Ovary (tissue), 9 donors: Measurements from ENCODE around the gene ROBO1. TPM values are rescaled to one million over a fixed set of nuclear protein-coding genes. Genes with fewer than 3 reads are reported as not detected.

Experiments
- DNase-seq, 5 donors: peaks; one replicate each; pipeline ENCODE4 v3.0.0-alpha.2; 2019 to 2020
- H3K27ac ChIP-seq, 2 donors: fragments of 200-600 bp; one replicate each; pipeline versions ENCODE4 v1.5.1 to v1.8.0; 2019 to 2022
- H3K27me3 ChIP-seq: fragments of 200-600 bp; one replicate; pipeline ENCODE4 v1.8.0; 2022
- H3K36me3 ChIP-seq: fragments of 200-600 bp; sonication (generic); one replicate; pipeline ENCODE4 v1.5.1; 2019
- H3K4me1 ChIP-seq: one replicate; pipeline ENCODE4 v1.8.1; 2013; ENCODE audit warnings: mild to moderate bottlenecking, moderate library complexity; ENCODE audit not compliant: insufficient read depth
- H3K4me3 ChIP-seq: fragments of 200-600 bp; sonication (generic); one replicate; pipeline ENCODE4 v1.5.1; 2017
- H3K9me3 ChIP-seq, 2 donors: fragments of 200-600 bp in 1 of 2; sonication (generic) in 1 of 2; one replicate each; pipeline versions ENCODE4 v1.5.1 to v1.8.1; 2013 to 2019; ENCODE audit warnings: mild to moderate bottlenecking in 1 of 2, moderate library complexity in 1 of 2
- EP300 ChIP-seq: sonication (generic); formaldehyde crosslinking; IDR thresholded peaks from one replicate; pipeline ENCODE4 v1.6.1; 2017; ENCODE audit warnings: antibody characterized with exemption
- POLR2A ChIP-seq: fragments of 450-650 bp; IDR thresholded peaks from one replicate; pipeline ENCODE4 v1.6.1; 2017; ENCODE audit warnings: antibody characterized with exemption, mild to moderate bottlenecking, moderate library complexity
- WGBS, 3 donors: extraction: QIAGEN DNeasy Blood & Tissue Kit in 1 of 3; methylation state at CpG; one replicate each; pipeline versions ENCODE4 v1.1.5 to v1.1.7; 2013 to 2017; 5-methylcytosine and 5-hydroxymethylcytosine counted together
- intact Hi-C, 4 donors: fragments of 100-400 bp; cut with DNase I; formaldehyde crosslinking; loops; one replicate each; pipeline versions ENCODE4 v1.11.0 to v1.15.1; 2022 to 2023
- polyA plus RNA-seq, 2 donors: library from polyadenylated mRNA; stranded (reverse); fragments of 200-250 nt in 1 of 2; fragments of 350-450 nt in 1 of 2; fragmentation: Illumina TruSeq in 1 of 2; extraction: RNeasy Lipid Tissue Mini Kit (QIAGEN cat#74804) in 1 of 2; gene quantifications; one replicate each; pipeline ENCODE4 v1.2.3, GENCODE V29; 2013 to 2014
- total RNA-seq, 7 donors: library from RNA; depleted of rRNA in 2 of 7; stranded (reverse); fragments of >200 nt in 2 of 7; fragmentation: NEBNext Ultra II Directional in 3 of 7; extraction: Animal tissue kit (Norgen Biotek cat#: 25700) in 3 of 7; gene quantifications; one replicate each; pipeline versions ENCODE4 v1.1.0 to v1.2.4, GENCODE V29; 2016 to 2023
- TF ChIP-seq, protein P1 (sequence below), 3 donors: fragments of 450-650 bp in 2 of 3; fragments of 200-600 bp in 1 of 3; IDR thresholded peaks; one replicate each; pipeline versions ENCODE4 v1.5.1 to v1.8.0; 2016 to 2022; ENCODE audit warnings: antibody characterized with exemption in 3 of 3, mild to moderate bottlenecking in 1 of 3
- donor health status: DM: no; HTN: no; CAD: no; lungs with moderate emphysema.
- donor health status: DM: no; HTN: no; CAD: no.
- donor health status: Bipolar disorder and iron deficiency.
- donor health status: DM: yes; HTN: yes; CAD: no.
- donor health status: DM: no; HTN: no; CAD: no.
- donor health status: DM: yes; HTN: yes; CAD: no.

Gene ROBO1
- total and polyA plus RNA-seq, 9 donors, result 17.2 to 49.5 (median 29.0) TPM

DNA sequence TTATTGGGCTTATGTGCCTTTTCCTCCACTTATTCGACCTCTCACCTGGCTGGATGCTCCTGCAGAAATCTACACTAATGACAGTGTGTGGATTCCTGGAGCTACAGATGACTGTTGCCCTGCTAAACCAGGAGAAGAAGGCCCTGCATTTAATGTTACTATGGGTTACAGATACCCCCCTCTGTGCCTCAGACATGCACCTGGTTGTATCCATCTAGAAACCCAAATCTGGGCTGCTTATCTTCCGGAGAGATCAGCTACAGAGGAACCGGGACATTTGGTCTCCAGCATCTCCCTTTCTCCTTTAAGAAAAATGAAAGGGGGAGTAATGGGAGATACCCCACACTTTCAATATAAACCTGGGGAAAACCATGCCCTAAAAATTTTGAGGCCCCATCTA is 710.0 kb downstream of the ROBO1 start:
- Histone ChIP-seq H3K36me3 (no peaks in the 10 kb centered on the region), H3K9me3 (no peaks in the 10 kb centered on the region), H3K4me1 (no peaks in the 10 kb centered on the region), H3K4me3 (no peak overlapping the region), H3K27me3 (no peaks in the 10 kb centered on the region), H3K27ac (no peak overlapping the region)
- TF ChIP-seq EP300, result no peak
- TF ChIP-seq, protein P1, sequence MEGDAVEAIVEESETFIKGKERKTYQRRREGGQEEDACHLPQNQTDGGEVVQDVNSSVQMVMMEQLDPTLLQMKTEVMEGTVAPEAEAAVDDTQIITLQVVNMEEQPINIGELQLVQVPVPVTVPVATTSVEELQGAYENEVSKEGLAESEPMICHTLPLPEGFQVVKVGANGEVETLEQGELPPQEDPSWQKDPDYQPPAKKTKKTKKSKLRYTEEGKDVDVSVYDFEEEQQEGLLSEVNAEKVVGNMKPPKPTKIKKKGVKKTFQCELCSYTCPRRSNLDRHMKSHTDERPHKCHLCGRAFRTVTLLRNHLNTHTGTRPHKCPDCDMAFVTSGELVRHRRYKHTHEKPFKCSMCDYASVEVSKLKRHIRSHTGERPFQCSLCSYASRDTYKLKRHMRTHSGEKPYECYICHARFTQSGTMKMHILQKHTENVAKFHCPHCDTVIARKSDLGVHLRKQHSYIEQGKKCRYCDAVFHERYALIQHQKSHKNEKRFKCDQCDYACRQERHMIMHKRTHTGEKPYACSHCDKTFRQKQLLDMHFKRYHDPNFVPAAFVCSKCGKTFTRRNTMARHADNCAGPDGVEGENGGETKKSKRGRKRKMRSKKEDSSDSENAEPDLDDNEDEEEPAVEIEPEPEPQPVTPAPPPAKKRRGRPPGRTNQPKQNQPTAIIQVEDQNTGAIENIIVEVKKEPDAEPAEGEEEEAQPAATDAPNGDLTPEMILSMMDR (IDR thresholded peaks at IDR 0.05), result no peak
- TF ChIP-seq POLR2A, result no peak
- intact Hi-C loops, result no loop called here
- WGBS, 3 donors, result 83 to 89% (median 87%) methylated on average over 3 of the region's 3 CpGs
- no peak for DNase-seq

GRCh38 chr3:79056498-79056897 is 711.3 kb downstream of the ROBO1 start:
- DNase-seq, result no peak
- Histone ChIP-seq H3K4me3 (no peak overlapping the region), H3K9me3 (no peaks in the 10 kb centered on the region), H3K27me3 (no peaks in the 10 kb centered on the region), H3K36me3 (no peaks in the 10 kb centered on the region), H3K4me1 (no peaks in the 10 kb centered on the region), H3K27ac (no peak overlapping the region)
- intact Hi-C loops, result no loop called here
- WGBS, 3 donors, result 87 to 92% (median 91%) methylated on average over 7 of the region's 7 CpGs
- no peak for TF ChIP-seq POLR2A
- TF ChIP-seq, protein P1 (IDR thresholded peaks at IDR 0.05), result no peak
- no peak for TF ChIP-seq EP300

DNA sequence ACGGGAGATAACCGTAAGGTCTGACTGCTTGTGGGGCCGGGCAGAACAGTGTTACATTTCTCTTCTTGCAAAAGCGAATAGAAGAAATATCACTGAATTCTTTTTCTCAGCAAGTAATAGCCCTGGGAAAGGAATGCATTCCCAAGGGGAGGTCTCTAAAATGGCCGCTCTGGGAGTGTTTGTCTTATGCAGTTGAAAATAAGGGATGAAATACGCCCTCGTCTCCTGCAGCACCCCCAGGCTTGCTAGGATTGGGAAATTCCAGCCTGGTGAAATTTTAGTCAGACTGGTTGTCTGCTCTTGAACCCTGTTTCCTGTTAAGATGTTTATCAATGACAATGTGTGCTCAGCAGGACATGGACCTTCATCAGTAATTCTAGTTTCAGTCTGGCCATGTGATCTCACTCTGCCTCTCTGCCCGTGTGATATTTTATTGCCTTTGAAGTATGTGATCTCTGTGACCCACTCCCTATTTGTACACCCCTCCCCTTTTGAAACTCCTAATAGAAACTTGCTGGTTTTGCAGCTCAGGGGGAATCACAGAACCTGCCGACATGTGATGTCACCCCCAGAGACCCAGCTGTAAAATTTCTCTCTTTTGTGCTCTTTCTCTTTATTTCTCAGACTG is 715.6 kb downstream of the ROBO1 start:
- no peak for DNase-seq
- H3K4me1 ChIP-seq, result no peaks in the 10 kb centered on the region
- 89 to 92% (median 90%) methylated on average over 9 of the region's 9 CpGs for WGBS, 3 donors
- intact Hi-C loops, result no loop called here
- no peak overlapping the region for H3K27ac ChIP-seq
- TF ChIP-seq POLR2A (no peak), EP300 (no peak)
- TF ChIP-seq, protein P1 (IDR thresholded peaks at IDR 0.05), result no peak
- no peaks in the 10 kb centered on the region for H3K27me3 ChIP-seq
- no peaks in the 10 kb centered on the region for H3K9me3 ChIP-seq
- no peak overlapping the region for H3K4me3 ChIP-seq
- no peaks in the 10 kb centered on the region for H3K36me3 ChIP-seq

DNA sequence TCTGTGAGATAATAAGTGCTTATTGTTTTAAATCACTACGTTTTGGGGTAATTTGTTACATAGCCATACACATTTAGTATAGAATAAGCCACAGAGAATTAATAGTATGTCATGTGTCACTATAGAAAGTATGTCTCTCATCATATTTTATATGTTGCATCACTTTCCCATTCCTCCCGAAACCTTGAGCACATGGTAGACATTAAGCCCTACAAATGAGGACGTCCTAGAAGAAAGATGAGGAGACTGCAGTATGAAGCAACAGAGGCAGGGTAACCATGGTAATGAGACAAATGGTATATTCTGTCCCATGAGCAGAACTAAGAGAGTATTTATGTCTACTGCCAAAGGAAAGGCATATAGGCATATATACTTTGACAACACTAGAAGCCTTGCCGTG is 720.2 kb downstream of the ROBO1 start:
- no peak overlapping the region for H3K27ac ChIP-seq
- H3K36me3 ChIP-seq, result no peaks in the 10 kb centered on the region
- H3K4me1 ChIP-seq, result no peaks in the 10 kb centered on the region
- TF ChIP-seq EP300 (no peak), POLR2A (no peak)
- TF ChIP-seq, protein P1 (IDR thresholded peaks at IDR 0.05), result no peak
- 88 to 92% (median 92%) methylated on average over 4 of the region's 4 CpGs for WGBS, 3 donors
- no peaks in the 10 kb centered on the region for H3K9me3 ChIP-seq
- H3K27me3 ChIP-seq, result no peaks in the 10 kb centered on the region
- DNase-seq, result no peak
- no peak overlapping the region for H3K4me3 ChIP-seq
- intact Hi-C loops, result no loop called here
